D341Med (cell line): ENCODE data around the gene APEH.
"Not testable (repeated sequence)": the region's sequence is repeated elsewhere in the genome, so short reads cannot be mapped to it uniquely, and the experiment has no call there.

Source experiments
- DNase-seq: peaks from one replicate; pipeline ENCODE4 v3.0.0; 2012; ENCODE audit warnings: low spot score

The APEH gene

DNA sequence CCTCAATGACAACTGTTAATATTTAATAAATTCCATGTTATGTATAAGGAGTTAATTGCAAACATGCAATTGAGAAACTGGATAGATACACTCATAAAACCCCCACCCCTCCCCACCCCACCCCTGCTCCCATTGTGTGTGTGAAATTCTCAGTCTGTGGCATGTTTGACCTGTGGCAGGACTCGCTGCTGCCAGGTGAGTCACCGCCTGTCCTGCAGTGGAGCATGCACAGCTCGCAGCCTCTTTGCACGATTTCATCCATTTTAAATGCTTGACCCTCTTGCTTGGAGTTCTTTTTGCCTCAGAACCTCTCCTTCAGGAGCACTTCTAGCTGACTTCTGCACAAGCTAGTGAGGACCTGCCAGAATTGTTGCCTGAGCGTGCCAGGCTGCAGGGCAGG, 5.3 kb upstream of the APEH start:
- no peak for DNase-seq

DNA sequence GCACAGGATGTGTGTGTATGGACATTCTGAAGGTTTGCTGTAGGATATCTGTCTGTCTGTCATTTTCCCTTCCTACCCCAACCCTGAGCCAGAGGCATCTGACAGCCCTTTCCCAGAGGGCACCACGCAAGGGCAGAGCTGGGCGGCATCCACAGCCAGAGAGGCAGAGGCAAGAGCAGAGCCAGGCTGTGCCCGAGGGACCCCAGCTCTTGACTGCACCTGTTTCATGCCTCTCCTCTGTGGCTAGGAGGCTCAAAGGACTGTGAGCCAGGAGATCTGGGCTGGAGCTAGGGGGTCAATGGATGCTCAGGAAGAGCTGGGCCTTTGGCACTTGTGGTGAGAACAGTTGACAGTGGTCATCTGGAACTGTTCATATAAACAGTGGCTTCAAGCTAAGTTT, 4.8 kb upstream of the APEH start:
- DNase-seq: no peak

DNA sequence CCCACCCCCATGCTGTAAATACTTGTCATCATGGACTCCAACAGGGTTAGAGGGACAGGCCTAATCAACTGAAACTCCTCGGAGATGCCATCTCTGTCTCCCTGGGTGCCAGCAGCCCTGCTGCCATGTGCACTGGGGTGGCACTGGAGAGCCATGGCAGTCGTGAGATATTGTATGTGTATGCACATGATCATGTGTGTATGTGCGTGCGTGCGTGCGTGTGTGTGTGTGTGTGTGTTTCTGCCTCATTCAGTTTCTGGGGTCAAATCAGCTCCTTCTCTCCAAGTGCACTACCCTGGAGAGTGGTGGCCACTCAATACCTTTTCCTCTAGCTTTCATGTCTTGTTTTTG, 3.2 kb upstream of the APEH start:
- no peak for DNase-seq

DNA sequence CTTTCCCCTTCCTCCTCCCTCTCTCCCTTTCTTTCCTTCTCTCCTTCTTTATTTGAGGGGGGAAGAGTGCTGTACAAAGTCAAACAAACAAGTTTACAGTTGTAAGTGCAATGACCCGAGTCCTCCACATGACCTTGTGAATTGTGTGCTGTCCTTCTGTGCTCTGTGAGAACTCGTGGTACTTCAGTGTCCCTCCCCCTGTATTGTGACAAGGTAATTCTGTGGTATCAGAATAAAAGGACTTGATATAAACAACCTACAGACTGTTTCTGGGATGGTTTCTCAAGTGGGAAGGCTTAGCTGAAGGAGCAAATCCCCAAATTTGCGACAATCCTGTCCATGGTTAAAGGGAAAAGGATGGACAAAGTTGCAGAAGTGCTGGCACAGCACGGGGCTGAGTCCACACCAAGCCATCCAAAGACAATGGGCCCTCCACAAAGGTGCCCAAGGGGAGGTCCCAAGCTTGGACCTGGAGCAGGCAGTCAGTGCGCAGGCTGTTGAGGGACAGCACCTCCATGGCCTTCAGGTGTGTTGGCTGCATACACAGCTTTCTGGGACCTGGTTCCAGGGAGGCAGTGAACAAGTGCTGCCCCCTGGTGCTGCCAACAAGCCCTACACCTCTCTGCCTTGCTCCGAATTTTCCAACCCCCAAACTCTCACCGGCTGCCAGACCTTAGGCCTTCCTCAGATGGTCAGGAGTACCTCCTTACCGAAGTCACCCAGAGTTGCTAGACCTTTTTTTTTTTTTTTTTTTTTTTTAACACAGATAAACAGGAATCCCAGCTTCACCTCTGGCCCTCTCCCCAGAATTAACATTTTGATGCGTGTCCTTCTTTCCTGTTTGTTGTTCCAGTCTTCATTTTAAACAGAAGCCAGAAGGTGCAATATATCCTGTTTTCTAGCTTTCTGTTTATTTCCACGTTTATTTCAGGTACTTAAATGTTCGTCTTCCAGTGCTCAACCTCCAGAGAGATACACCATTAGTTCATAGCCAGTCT, 2.6 kb upstream of the APEH start:
- peak; percentile 85 for DNase-seq

DNA sequence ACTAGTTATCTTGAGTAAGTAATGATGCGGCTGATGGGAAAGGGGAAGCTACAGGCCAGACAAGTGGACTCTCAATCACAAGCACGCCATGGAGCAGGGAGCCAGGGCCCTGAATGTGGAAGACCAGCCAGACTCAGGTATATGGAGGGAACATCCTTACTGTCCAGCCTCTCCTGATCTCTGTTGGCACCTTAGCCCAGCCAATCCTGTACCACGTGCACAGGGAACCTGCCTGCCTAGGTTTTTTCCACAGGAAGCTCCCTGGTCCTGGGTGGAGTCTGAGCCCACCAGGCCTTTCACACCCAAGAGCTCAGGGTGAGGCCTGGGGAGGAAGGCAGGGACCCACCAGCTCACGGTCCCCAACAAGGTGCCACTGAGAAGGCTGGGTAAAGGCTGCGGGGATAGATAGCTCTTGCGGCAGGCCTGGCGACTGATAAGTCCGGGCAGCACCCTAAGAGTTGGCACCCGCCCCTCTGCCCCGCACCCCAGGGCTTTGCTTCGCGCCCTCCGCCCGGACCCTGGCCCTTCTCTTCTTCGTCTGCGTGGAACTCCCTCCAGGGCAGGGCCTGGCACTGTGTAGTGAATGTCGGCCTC, 933 bp upstream of the APEH start:
- no peak for DNase-seq

DNA sequence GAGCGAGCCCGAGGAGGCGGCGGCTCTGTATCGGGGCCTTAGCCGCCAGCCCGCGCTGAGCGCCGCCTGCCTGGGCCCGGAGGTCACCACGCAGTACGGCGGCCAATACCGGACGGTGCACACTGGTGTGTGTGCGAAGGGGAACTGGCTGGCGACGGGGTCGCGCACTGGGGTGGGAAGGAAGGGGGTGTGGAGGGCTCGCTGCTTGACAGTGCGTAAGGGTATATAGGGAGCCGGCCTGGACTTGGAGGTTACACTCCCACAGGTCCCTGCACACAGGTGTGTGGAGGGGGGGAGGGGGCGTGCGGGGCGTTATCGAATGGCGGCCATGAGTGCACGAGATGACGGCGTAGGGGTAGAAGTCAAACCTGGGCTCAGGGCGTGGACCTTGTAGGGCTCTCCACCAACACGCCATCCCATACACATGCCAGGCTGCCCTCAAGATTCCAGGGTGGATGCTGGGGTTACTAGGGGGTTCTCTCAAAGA, 389 bp downstream of the APEH start:
- no peak for DNase-seq

DNA sequence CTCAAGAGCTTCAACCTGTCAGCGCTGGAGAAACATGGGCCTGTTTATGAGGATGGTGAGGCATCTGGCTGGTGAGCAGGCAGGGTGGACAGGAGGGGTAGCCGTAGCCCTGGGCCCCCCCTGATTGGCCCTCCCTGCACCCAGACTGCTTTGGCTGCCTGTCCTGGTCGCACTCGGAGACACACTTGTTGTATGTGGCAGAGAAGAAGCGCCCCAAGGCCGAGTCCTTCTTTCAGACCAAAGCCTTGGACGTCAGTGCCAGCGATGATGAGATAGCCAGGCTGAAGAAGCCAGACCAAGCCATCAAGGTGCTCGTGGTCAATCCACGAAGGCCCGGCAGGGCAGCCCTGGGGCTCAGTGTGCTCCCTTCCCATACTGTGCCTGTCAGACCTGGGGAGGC, 1.8 kb downstream of the APEH start:
- no peak for DNase-seq

DNA sequence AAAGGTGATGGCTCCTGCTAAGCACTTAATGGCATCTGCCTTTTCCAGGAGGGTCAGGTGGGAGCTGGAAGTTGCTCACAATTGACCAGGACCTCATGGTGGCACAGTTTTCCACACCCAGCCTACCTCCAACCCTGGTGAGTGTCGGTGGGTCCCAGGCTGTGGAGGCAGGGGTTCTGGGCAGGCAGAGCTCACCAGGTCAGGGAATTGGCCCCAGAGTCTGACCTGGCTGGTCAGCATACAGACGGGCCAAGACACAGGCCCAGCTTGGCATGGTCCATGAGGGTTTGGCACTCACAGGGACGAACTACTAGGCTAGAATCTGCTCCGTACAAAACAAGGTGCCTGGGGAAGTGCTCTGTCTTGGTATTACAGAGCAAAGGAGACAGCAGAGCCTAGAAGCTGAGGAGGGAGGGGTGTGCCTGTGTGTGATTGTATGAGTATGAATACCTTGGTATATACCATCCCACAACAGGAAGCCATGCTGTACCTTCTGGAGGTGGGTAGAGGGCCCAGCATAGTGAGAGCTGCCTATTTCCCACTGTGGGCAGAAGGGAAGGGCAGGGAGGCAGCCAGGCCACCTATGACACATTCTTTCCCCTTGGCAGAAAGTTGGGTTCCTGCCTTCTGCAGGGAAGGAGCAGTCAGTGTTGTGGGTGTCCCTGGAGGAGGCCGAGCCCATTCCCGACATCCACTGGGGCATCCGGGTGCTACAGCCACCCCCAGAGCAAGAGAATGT, 6.5 kb downstream of the APEH start:
- no peak for DNase-seq

DNA sequence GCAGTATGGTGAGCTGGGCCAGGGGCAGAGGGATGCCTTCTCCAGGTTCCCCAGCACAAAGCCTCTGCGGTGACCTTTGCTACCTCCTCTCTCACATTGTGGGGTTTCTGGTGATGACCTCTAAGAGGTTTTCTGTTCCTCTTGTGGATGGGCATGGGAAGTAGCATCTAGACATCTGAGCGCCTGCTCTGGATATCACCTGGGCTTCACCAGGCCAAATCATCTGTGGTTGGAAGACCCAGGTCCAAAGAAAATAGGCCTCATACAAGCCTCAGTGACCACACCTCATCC, 7.0 kb downstream of the APEH start:
- DNase-seq: no peak

DNA sequence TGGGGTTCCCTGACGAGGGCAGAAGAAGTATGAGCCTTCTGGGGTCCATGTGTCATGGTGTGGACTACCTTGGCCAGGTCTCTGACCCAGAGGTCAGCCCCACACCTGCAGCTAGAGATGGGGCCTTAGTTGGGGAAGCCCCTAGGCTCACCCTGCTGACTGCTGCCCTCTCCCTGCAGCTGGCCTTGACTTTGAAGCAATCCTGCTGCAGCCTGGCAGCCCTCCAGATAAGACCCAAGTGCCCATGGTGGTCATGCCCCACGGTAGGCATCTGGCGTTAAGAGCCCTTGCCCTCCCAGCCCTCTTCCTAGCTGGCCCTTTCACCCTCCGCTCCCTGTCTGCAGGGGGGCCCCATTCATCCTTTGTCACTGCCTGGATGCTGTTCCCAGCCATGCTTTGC, 7.4 kb downstream of the APEH start:
- DNase-seq: no peak

DNA sequence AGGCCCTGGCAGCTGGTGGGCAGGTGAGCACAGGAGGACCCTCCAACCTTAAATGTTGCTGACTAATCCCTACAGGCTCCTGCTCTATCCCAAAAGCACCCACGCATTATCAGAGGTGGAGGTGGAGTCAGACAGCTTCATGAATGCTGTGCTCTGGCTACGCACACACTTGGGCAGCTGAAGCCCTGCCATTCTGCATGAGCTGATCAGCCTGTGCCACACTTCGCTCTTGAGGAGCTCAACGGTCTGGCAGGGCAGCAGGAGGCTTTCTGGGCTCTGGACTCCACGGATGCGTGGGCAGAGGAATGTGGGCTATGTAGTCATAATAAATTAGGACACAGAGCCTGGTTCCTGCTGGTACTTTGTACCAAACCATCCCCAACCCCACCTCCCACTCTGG, 9.0 kb downstream of the APEH start:
- no peak for DNase-seq

DNA sequence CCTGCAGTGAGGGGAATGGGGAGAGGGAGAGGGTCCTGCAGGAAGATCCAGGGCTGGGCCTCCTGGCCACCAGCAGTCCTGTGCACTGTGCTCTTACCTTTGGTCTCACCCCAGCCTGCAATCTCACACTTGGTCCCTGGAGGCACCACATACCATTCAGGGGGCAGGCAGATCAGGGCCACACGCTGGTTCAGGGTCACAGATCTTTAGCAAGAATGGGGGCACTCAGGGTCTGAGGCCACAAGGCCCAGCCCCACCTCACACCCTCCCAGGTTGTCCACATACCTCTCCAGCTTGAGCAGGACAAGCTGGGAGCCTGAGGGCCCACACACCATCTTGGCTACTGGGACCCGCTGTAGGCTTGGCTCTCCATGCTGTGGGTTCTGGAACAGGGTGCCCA, 10.3 kb downstream of the APEH start:
- not testable (repeated sequence) for DNase-seq

DNA sequence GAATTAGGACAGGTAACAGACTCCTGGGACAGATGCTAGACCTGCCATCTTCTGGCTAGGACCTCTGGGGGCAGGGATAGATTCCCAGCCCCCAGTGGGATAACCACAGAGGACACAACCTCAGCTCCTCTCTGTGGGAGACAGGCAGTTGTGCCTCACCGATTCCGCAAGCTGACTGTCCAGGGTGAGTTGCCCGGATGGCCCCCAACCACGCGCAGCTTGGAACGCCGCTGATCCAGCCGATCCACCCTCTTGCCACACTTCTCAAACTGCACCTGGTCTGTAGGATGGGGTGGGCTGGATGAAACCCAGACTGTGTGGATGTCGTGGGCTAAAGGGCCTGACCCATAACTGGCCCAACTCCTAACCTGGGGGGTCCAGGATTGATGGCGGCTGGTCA, 11.0 kb downstream of the APEH start:
- not testable (repeated sequence) for DNase-seq

DNA sequence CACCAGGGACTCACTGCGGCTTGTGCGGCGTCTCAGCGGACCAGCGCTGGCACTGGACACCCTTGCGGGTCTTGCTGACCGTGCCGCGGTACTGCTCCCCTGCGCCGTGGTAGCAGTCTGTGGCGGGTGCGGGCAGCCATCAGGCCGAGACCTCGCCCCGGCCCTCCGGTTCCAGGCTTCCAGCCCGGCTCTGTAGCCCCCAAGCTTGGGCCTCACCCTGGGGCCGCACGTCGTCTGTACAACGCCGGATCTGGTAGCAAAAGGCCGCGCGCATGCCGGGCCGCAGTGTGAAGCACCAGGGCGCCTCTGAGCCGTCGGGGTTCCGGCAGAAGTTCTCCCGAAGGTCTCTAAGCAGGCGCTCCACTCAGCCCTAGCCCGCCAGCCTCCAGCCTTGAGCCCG, 11.7 kb downstream of the APEH start:
- DNase-seq: not testable (repeated sequence)

DNA sequence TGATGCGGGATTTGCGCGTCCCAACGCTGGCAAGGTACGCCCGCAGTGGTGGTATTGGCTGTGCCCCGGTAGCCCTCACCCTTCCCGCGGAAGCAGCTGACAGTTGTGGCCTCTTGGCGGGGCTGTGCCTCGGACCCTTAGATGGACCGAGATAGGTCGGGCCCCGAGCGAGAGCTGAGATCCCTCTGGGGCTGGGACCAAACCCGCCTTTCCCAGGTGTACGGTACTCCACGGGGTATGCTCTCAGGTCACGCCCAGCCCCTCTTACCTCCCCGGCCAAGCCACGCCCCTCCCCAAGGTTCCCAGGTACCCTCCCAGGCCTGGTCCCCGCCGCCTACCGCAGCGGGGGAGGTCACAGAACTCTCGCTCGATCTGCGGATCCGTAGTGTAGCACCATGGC, 12.2 kb downstream of the APEH start:
- DNase-seq: not testable (repeated sequence)

DNA sequence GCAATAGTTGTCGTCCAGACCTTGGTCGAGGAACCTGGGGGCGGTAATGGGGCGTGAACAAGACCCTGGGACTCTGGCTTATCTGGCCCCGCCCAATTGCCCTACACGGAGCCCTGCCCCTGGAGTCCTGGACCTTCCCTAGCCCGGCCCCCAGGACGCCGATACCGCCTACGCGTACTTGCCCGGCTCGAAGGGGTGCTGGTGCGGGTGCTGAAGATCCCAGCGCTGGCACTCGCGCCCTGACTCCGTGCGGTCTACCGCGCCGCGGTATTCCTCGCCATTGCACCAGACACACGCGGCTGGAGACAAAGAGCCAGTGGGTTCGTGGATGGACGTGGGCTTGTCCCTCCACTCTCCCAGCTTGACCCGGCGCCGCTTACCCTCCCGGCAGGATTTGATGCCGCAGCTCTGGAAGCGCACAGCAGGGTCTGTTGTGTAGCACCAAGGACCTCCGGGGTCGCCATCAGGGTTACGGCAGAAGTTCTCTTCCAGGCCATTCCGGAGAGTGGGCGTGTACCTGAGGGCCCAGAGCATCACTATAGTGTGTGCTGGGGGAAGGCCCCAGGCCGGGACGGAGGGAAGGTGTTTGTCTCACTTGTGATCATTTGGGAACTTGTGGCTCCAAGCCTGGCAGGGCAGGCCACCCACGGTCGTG, 12.7 kb downstream of the APEH start:
- not testable (repeated sequence) for DNase-seq

DNA sequence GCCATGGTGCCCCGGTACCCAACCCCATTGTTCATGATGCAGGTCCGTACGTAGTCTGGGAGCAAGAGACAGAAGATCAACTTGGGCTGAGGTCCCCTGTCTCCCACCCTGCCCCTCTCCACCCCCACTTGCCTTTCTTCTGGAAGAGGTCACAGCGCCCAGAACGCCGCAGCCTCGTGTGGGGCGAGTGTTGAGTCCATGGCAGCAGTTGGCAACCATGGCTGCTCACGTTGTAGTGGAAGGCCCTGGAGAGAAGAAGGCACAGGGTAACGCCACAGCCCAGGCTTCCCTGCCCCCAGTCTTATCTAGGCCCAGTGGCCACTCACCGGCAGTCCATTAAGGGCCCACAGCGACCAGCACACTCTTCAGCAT, 13.3 kb downstream of the APEH start:
- not testable (repeated sequence) for DNase-seq

DNA sequence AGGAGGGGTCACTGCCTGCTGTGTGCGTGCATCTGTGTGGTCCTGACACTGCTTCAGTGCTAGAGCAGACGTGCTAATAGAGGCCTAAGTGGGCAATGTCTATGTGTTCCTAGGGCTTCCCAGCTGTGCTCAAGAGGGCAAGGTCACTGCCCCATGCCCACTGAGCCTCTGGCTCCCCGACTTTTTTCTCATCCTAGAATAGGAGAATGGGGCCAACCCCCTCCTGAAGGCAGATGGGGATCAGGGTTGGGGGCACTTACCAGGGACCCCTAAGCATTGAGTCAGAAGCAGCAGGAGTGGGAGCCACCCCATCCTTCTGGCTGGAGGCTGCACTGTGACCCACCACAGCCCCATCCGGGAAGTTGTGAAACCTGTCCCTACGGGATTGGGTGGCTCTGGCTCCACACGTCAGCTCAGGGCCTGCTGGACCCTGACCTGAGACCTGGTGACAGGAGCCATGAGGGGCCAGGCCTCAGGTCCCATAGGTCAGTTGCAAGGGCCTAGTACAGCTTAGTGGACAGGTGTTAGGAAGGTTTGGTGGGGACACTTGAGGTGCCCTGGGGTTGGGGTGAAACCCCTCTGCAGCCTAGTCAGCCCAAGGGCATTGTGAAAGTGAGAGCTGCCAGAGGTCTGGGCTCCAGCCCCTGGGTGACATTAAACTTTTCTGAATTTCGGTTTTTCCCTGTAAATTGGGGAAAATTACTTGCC, 14.3 kb downstream of the APEH start:
- not testable (repeated sequence) for DNase-seq

DNA sequence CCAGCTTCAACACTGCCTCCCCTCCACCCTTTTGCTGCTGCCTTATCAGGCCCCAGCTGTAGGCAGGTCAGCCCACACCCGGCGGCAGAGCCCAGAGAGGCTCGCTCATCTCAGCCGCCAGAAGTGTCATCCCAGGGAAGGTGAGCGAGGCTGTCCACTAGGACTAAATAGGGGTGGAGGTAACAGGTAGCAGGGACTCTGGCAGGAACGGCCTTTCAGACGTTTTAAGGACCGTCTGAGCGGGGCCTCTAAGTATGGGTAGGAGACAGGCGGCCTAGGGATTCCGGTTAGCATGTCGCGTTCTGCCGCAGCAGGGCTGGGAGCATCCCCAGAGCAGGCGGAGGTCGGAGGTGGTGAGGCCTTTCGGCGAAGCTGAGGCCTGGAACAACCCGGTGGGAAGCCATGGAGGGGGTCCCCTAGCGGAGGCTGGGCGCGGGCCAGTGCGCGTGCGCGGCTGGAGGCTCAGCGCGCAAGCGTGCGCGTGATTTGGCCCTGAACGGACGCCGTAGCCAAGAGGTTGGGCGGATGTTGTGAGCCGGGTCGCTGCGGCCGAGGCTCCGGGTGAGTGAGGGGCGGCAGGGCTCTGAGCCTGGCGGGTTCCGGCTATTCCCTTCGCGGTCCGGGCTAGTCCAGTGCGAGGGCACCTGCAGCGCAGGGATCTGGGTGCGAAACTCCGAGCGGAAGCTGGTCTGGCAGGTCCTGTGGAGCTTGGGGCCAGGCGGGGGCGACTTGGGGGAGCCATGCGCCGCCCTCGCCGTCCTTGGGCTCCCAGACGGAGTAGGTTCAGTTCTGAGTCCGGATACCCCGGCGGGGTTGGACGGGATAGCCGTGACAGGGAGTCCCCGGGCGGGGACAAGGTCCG, 15.1 kb downstream of the APEH start, which contains the start of the genes MST1 and RNF123:
TSS of gene MST1 (minus strand) at position 429 of the 862 bp plus-strand sequence. CDS start 783 bp downstream, outside the sequence.
TSS of gene RNF123 (plus strand) at position 512 of the 862 bp plus-strand sequence. CDS start 1,609 bp downstream, outside the sequence.
- peak; percentile 97 for DNase-seq

DNA sequence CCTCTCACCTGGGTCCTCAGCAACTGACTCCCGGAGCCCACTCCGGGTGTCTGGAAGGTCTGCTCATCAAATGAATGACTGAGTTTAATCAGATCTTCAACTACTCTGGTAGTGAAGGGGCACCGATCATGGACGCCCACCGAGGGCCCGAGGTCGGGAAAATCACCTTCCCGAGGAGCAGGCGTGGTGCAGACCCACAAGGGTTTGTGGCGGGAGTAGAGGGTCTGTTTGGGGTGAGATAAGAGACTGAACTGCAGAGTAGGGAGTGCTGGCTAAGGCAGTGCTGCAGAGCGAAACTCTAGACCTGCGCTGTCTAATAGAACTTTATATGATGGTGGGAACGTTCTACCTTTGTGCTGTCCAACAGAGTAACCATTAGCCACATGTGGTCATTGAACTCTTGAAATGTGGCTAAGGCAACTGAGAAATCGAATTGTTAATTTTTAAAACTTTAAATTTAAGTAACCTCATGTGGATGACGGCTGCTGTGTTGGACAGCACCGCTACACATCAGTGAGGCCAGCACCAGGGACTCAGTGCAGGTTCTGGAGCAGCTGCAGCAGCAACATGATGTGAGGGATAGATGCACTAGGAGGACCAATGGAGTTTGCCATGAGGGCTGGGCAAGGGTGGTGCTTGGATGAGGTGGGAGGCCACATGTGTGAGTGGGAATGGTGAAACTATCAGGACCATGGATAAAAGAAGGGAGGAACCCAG, 15.9 kb downstream of the APEH start:
- DNase-seq: not testable (repeated sequence)
